BE2C (cell line): ENCODE data around the gene TBC1D16.
A peak's percentile ranks its signal among the peaks of the same experiment; 100 is the strongest.

ENCODE experiments used
- DNase-seq: peaks from one replicate; pipeline ENCODE4 v3.0.0-alpha.2; 2020
- H3K27me3 ChIP-seq: fragments of 250-450 bp; sonication (Bioruptor Pico); 2 replicates; pipeline ENCODE4 v1.5.1; 2020; ENCODE audit warnings: mild to moderate bottlenecking
- H3K36me3 ChIP-seq: fragments of 250-450 bp; sonication (Bioruptor Pico); 2 replicates; pipeline ENCODE4 v1.5.1; 2020; ENCODE audit warnings: mild to moderate bottlenecking
- H3K4me1 ChIP-seq: fragments of 250-450 bp; sonication (Bioruptor Pico); 2 replicates; pipeline ENCODE4 v1.5.1; 2020
- H3K4me3 ChIP-seq: 2 replicates; pipeline ENCODE4 v1.5.1; 2011; ENCODE audit warnings: low read depth, low read length
- H3K9me3 ChIP-seq: fragments of 250-450 bp; sonication (Bioruptor Pico); 2 replicates; pipeline ENCODE4 v1.5.1; 2020
- TF ChIP-seq, protein P1 (sequence below): IDR thresholded peaks from 2 replicates; pipeline ENCODE4 v1.5.1; 2012; ENCODE audit warnings: mild to moderate bottlenecking, low read depth, low read length

TBC1D16 gene

DNA sequence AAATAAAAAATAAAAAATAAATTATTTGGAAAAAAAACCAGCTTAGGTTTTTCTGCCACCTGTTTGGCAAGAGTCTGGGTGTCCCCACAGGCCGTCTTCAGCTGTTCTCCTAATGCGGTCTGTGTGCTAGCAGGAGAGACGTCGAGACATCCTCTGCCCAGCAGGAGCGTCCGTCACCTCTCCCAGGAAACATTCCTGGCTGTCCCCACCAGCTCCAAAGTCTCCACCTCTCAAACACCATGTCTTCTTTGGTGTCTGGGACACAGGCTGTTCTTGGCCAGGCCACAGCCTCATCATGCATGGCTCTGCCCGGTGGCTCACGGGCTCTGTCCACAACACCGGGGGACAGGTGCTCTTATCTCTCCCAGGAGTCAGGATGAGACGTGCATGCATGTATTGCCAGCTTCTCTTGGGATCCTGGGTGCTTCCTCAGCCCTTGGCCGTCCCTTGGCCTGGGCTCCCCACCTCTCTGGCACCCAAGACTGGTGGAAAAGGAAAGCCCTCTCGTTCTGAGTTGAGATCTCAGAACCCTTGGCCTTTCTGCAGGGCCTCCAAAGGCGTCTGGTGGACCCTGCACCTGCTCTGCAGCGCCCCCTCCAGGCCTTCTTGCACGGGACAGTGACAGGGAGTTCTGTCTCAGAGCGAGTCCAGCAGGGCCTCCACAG is 111.6 kb downstream of the TBC1D16 start:
- DNase-seq: peak; percentile 77
- Histone ChIP-seq H3K4me1 (peaks cover 3% of the 10 kb centered on the region), H3K9me3 (no peaks in the 10 kb centered on the region), H3K4me3 (no peak overlapping the region), H3K27me3 (no peaks in the 10 kb centered on the region), H3K36me3 (no peaks in the 10 kb centered on the region)
- TF ChIP-seq, protein P1, sequence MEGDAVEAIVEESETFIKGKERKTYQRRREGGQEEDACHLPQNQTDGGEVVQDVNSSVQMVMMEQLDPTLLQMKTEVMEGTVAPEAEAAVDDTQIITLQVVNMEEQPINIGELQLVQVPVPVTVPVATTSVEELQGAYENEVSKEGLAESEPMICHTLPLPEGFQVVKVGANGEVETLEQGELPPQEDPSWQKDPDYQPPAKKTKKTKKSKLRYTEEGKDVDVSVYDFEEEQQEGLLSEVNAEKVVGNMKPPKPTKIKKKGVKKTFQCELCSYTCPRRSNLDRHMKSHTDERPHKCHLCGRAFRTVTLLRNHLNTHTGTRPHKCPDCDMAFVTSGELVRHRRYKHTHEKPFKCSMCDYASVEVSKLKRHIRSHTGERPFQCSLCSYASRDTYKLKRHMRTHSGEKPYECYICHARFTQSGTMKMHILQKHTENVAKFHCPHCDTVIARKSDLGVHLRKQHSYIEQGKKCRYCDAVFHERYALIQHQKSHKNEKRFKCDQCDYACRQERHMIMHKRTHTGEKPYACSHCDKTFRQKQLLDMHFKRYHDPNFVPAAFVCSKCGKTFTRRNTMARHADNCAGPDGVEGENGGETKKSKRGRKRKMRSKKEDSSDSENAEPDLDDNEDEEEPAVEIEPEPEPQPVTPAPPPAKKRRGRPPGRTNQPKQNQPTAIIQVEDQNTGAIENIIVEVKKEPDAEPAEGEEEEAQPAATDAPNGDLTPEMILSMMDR: peak; percentile 78

DNA sequence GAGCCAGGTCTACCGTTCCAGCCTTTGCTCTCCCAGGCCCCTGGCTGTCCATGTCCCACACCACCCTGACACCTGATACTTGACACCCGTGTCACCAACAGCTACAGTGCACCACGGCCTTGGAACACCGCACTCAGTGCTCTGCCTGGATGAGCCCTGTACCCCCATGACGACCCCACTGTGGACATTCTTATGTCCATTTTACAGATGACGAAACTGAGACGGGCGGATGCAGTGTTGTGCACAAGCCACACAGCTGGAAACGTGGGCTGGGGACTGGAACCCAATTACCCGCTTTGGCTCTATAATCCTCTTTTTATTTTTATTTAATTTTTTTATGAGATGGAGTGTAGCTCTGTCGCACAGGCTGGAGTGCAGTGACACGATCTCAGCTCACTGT is 112.9 kb downstream of the TBC1D16 start:
- H3K4me3 ChIP-seq: no peak overlapping the region

DNA sequence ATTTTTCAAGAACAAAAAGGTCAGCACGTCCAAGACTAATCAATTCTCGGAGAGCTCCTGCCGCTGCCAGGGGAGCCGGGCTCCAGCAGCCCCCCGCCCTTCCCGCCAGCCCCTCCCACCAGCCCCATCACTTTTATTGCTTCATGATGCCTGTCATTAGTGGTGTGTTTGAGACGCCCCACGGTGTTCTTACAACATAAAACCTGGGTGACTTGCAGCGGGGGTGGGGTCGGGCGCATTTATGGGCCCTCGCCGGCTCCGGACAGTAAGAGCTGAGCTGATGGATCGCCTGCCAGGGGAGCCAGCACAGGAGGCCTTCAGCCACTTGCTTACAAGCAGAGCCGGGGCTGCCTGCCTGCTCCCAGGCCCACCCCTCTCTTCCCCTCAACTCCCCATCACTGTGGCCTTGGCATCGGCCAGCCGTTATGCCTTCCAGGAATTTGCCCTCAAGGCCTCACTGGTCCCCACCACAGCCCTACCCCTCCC is 113.5 kb downstream of the TBC1D16 start:
- Histone ChIP-seq H3K4me1 (peaks cover 3% of the 10 kb centered on the region), H3K9me3 (no peaks in the 10 kb centered on the region), H3K4me3 (no peak overlapping the region), H3K36me3 (no peaks in the 10 kb centered on the region), H3K27me3 (no peaks in the 10 kb centered on the region)
- DNase-seq: no peak
- TF ChIP-seq, protein P1: no peak

More for the DNA sequence above, 112.9 kb downstream of the TBC1D16 start:
- H3K27me3 ChIP-seq: no peaks in the 10 kb centered on the region
- H3K4me1 ChIP-seq: peaks cover 3% of the 10 kb centered on the region
- DNase-seq: no peak
- TF ChIP-seq, protein P1: no peak
- H3K36me3 ChIP-seq: no peaks in the 10 kb centered on the region
- H3K9me3 ChIP-seq: no peaks in the 10 kb centered on the region

- no peak overlapping the region for H3K4me3 ChIP-seq
- no peaks in the 10 kb centered on the region for H3K9me3 ChIP-seq
- TF ChIP-seq, protein P1: no peak
- DNase-seq: no peak
- no peaks in the 10 kb centered on the region for H3K27me3 ChIP-seq
- H3K4me1 ChIP-seq: peaks cover 3% of the 10 kb centered on the region
- no peaks in the 10 kb centered on the region for H3K36me3 ChIP-seq
Observed at GRCh38 chr17:79921411-79922115, 114.1 kb downstream of the TBC1D16 start.

- Histone ChIP-seq H3K4me3 (no peak overlapping the region), H3K4me1 (peaks cover 3% of the 10 kb centered on the region), H3K9me3 (no peaks in the 10 kb centered on the region), H3K36me3 (no peaks in the 10 kb centered on the region), H3K27me3 (no peaks in the 10 kb centered on the region)
- DNase-seq: no peak
- TF ChIP-seq, protein P1: no peak
Observed at GRCh38 chr17:79920751-79921410, 114.8 kb downstream of the TBC1D16 start.
